Esophagus (tissue), 2 donors: ENCODE results near the gene MCM3AP. TPM values are rescaled to one million over a fixed set of nuclear protein-coding genes. Genes with fewer than 3 reads are reported as not detected.

Experiments used
- H3K27ac ChIP-seq, 2 donors: one replicate each; pipeline ENCODE4 v1.5.1; 2013; ENCODE audit warnings: low read depth in 2 of 2, mild to moderate bottlenecking in 2 of 2, inconsistent platforms in 1 of 2, low read length in 1 of 2, moderate library complexity in 1 of 2
- H3K27me3 ChIP-seq, 2 donors: one replicate each; pipeline ENCODE4 v1.6.1; 2013; ENCODE audit warnings: low read length in 2 of 2, control low read depth in 1 of 2, mild to moderate bottlenecking in 1 of 2; ENCODE audit not compliant: insufficient read depth in 2 of 2, control insufficient read depth in 1 of 2
- H3K36me3 ChIP-seq, 2 donors: one replicate each; pipeline ENCODE4 v1.6.1; 2013; ENCODE audit warnings: low read length in 1 of 2; ENCODE audit not compliant: control insufficient read depth in 2 of 2, insufficient read depth in 2 of 2
- H3K4me1 ChIP-seq, 2 donors: one replicate each; pipeline ENCODE4 v1.6.1; 2013; ENCODE audit warnings: low read length in 1 of 2; ENCODE audit not compliant: control insufficient read depth in 2 of 2, insufficient read depth in 2 of 2
- H3K4me3 ChIP-seq, 2 donors: one replicate each; pipeline ENCODE4 v1.5.1; 2013; ENCODE audit warnings: low read length in 2 of 2, mild to moderate bottlenecking in 2 of 2, low read depth in 1 of 2, moderate library complexity in 1 of 2
- H3K9me3 ChIP-seq, 2 donors: one replicate each; pipeline ENCODE4 v1.6.1; 2013; ENCODE audit warnings: mild to moderate bottlenecking in 2 of 2, low read depth in 1 of 2, low read length in 1 of 2, moderate library complexity in 1 of 2; ENCODE audit not compliant: control insufficient read depth in 2 of 2, insufficient read depth in 1 of 2
- WGBS, 2 donors: extraction: QIAGEN DNeasy Blood & Tissue Kit; methylation state at CpG; one replicate each; pipeline ENCODE4 v1.1.7; 2013; 5-methylcytosine and 5-hydroxymethylcytosine counted together
- polyA plus RNA-seq, 2 donors: library from polyadenylated mRNA; stranded (reverse); fragments of 200-250 nt; gene quantifications; one replicate each; pipeline ENCODE4 v1.2.3, GENCODE V29; 2013
- donor health status: healthy with polysubstance abuse.
- donor health status: Bipolar disorder and iron deficiency.

Gene MCM3AP
- polyA plus RNA-seq, 2 donors, result 27.1 to 29.2 TPM

GRCh38 chr21:46285761-46286647 is 593 bp upstream of the MCM3AP start, which contains the start of gene YBEY:
YBEY (plus strand) TSS chr21:46286342; CDS start chr21:46286914, 572 bp downstream.
- WGBS, 2 donors, result 1% methylated on average over 79 to 105 of the region's 105 CpGs
- H3K4me3 ChIP-seq, result peak within 1 kb of the TSS; percentile 82 to 95
- H3K36me3 ChIP-seq, result no peaks in the 10 kb centered on the region
- peak within 1 kb of the TSS; percentile 98 to 99 for H3K27ac ChIP-seq
- H3K4me1 ChIP-seq, result peaks cover 0 to 5% of the 10 kb centered on the region in 2 donors
- no peaks in the 10 kb centered on the region for H3K9me3 ChIP-seq
- H3K27me3 ChIP-seq, result no peaks in the 10 kb centered on the region

- Histone ChIP-seq H3K4me1 (peaks cover 0 to 5% of the 10 kb centered on the region in 2 donors), H3K36me3 (peaks cover 4 to 5% of the 10 kb centered on the region in 2 donors), H3K9me3 (no peaks in the 10 kb centered on the region), H3K4me3 (peak overlapping the region in 1 of 2 donors; percentile 82), H3K27me3 (no peaks in the 10 kb centered on the region), H3K27ac (peak overlapping the region in 1 of 2 donors; percentile 20)
- WGBS, 2 donors, result 78 to 88% methylated on average over 1 of the region's 1 CpG
Observed at GRCh38 chr21:46284733-46285132, 678 bp downstream of the MCM3AP start.

- Histone ChIP-seq H3K4me1 (peaks cover 0 to 5% of the 10 kb centered on the region in 2 donors), H3K27me3 (no peaks in the 10 kb centered on the region), H3K27ac (peak overlapping the region in 1 of 2 donors; percentile 1), H3K9me3 (no peaks in the 10 kb centered on the region), H3K4me3 (no peak overlapping the region), H3K36me3 (peaks cover 10% of the 10 kb centered on the region in 2 donors)
- WGBS, 2 donors, result 70 to 74% methylated on average over 15 of the region's 15 CpGs
Observed at GRCh38 chr21:46284077-46284644, 1.2 kb downstream of the MCM3AP start.

- WGBS, 2 donors, result 93 to 94% methylated on average over 11 of the region's 11 CpGs
- peaks cover 31 to 47% of the 10 kb centered on the region in 2 donors for H3K36me3 ChIP-seq
- no peaks in the 10 kb centered on the region for H3K27me3 ChIP-seq
- peaks cover 0 to 2% of the 10 kb centered on the region in 2 donors for H3K4me1 ChIP-seq
- no peak overlapping the region for H3K4me3 ChIP-seq
- no peaks in the 10 kb centered on the region for H3K9me3 ChIP-seq
- H3K27ac ChIP-seq, result no peak overlapping the region
Observed at GRCh38 chr21:46274797-46275390, 10.5 kb downstream of the MCM3AP start.

GRCh38 chr21:46273341-46273740 is 12.1 kb downstream of the MCM3AP start:
- Histone ChIP-seq H3K9me3 (no peaks in the 10 kb centered on the region), H3K27me3 (no peaks in the 10 kb centered on the region), H3K36me3 (peaks cover 29 to 43% of the 10 kb centered on the region in 2 donors), H3K27ac (no peak overlapping the region), H3K4me1 (peaks cover 0 to 2% of the 10 kb centered on the region in 2 donors), H3K4me3 (no peak overlapping the region)
- 96 to 99% methylated on average over 14 of the region's 14 CpGs for WGBS, 2 donors

- no peaks in the 10 kb centered on the region for H3K9me3 ChIP-seq
- H3K36me3 ChIP-seq, result peaks cover 28 to 58% of the 10 kb centered on the region in 2 donors
- H3K27ac ChIP-seq, result no peak overlapping the region
- no peak overlapping the region for H3K4me3 ChIP-seq
- WGBS, 2 donors, result 96 to 98% methylated on average over 10 of the region's 10 CpGs
- H3K27me3 ChIP-seq, result no peaks in the 10 kb centered on the region
- no peaks in the 10 kb centered on the region for H3K4me1 ChIP-seq
Observed at GRCh38 chr21:46269466-46269865, 15.9 kb downstream of the MCM3AP start.

- H3K27me3 ChIP-seq, result no peaks in the 10 kb centered on the region
- no peak overlapping the region for H3K27ac ChIP-seq
- 91 to 94% methylated on average over 13 of the region's 13 CpGs for WGBS, 2 donors
- no peaks in the 10 kb centered on the region for H3K4me1 ChIP-seq
- no peak overlapping the region for H3K4me3 ChIP-seq
- no peaks in the 10 kb centered on the region for H3K9me3 ChIP-seq
- peaks cover 22 to 60% of the 10 kb centered on the region in 2 donors for H3K36me3 ChIP-seq
Observed at GRCh38 chr21:46268371-46268770, 17.0 kb downstream of the MCM3AP start.

GRCh38 chr21:46266946-46267345 is 18.5 kb downstream of the MCM3AP start:
- H3K36me3 ChIP-seq, result peaks cover 20 to 46% of the 10 kb centered on the region in 2 donors
- H3K9me3 ChIP-seq, result no peaks in the 10 kb centered on the region

GRCh38 chr21:46265736-46266525 is 19.5 kb downstream of the MCM3AP start:
- Histone ChIP-seq H3K27me3 (no peaks in the 10 kb centered on the region), H3K36me3 (peaks cover 24 to 48% of the 10 kb centered on the region in 2 donors), H3K27ac (no peak overlapping the region), H3K4me3 (no peak overlapping the region), H3K9me3 (no peaks in the 10 kb centered on the region), H3K4me1 (no peaks in the 10 kb centered on the region)
- WGBS, 2 donors, result 85 to 88% methylated on average over 26 of the region's 26 CpGs

More at GRCh38 chr21:46266946-46267345, 18.5 kb downstream of the MCM3AP start:
- Histone ChIP-seq H3K4me3 (no peak overlapping the region), H3K4me1 (no peaks in the 10 kb centered on the region), H3K27me3 (no peaks in the 10 kb centered on the region), H3K27ac (no peak overlapping the region)
- 92 to 93% methylated on average over 19 of the region's 19 CpGs for WGBS, 2 donors
